Retinal pigment epithelial cell (primary cell): ENCODE data around the gene SERPINA10.
A peak's percentile ranks its signal among the peaks of the same experiment; 100 is the strongest.

Experiments used
- DNase-seq: peaks from one replicate; pipeline ENCODE4 v3.0.0-alpha.2; 2010; ENCODE audit warnings: low read depth
- H3K4me3 ChIP-seq: 2 replicates; pipeline ENCODE4 v1.5.1; 2011; ENCODE audit warnings: mild to moderate bottlenecking, low read length, control low read depth, moderate library complexity
- CTCF ChIP-seq: conservative IDR thresholded peaks from 2 replicates; pipeline ENCODE4 v1.5.1; 2011; ENCODE audit warnings: low read depth, low read length, control low read depth, inconsistent platforms

The SERPINA10 gene

GRCh38 chr14:94292872-94293577 lies at the start of gene SERPINA10:
Gene SERPINA10 (minus strand): TSS chr14:94293268. CDS start chr14:94290593, 2,675 bp downstream.
- H3K4me3 ChIP-seq, result no peak within 1 kb of the TSS
- no peak for TF ChIP-seq CTCF
- DNase-seq, result no peak

GRCh38 chr14:94342334-94342934 lies 49.4 kb upstream of the SERPINA10 start:
- no peak overlapping the region for H3K4me3 ChIP-seq
- peak; percentile 99 for DNase-seq
- no peak for TF ChIP-seq CTCF

- H3K4me3 ChIP-seq, result no peak overlapping the region
Observed at GRCh38 chr14:94341656-94342333, 48.7 kb upstream of the SERPINA10 start.

GRCh38 chr14:94340533-94340932 lies 47.5 kb upstream of the SERPINA10 start:
- no peak overlapping the region for H3K4me3 ChIP-seq
- no peak for TF ChIP-seq CTCF

More at GRCh38 chr14:94341656-94342333, 48.7 kb upstream of the SERPINA10 start:
- TF ChIP-seq CTCF, result no peak
- DNase-seq, result no peak

GRCh38 chr14:94338023-94338422 lies 45.0 kb upstream of the SERPINA10 start:
- TF ChIP-seq CTCF, result no peak
- DNase-seq, result no peak
- H3K4me3 ChIP-seq, result no peak overlapping the region

More at GRCh38 chr14:94340533-94340932, 47.5 kb upstream of the SERPINA10 start:
- no peak for DNase-seq

GRCh38 chr14:94337274-94337673 lies 44.2 kb upstream of the SERPINA10 start:
- no peak for TF ChIP-seq CTCF
- no peak overlapping the region for H3K4me3 ChIP-seq
- DNase-seq, result no peak

GRCh38 chr14:94334872-94335271 lies 41.8 kb upstream of the SERPINA10 start:
- no peak for DNase-seq
- TF ChIP-seq CTCF, result no peak
- H3K4me3 ChIP-seq, result no peak overlapping the region
